Liver (tissue), 9 donors: ENCODE results near the gene XPNPEP1. TPM values are rescaled to one million over a fixed set of nuclear protein-coding genes. Genes with fewer than 3 reads are reported as not detected.

ENCODE experiments used
- DNase-seq: peaks from one replicate; pipeline ENCODE4 v3.0.0-alpha.2; 2017; ENCODE audit warnings: low spot score
- H3K27ac ChIP-seq, 2 donors: one replicate each; pipeline ENCODE4 v1.7.0; 2013; ENCODE audit warnings: inconsistent platforms in 2 of 2, low read length in 2 of 2, control low read depth in 1 of 2, low read depth in 1 of 2, mild to moderate bottlenecking in 1 of 2
- H3K27me3 ChIP-seq, 4 donors: one replicate each; pipeline versions ENCODE4 v1.6.1 to v1.7.0; 2013; ENCODE audit warnings: low read length in 3 of 4, inconsistent platforms in 1 of 4, mild to moderate bottlenecking in 1 of 4, moderate library complexity in 1 of 4; ENCODE audit not compliant: control insufficient read depth in 4 of 4, insufficient read depth in 4 of 4
- H3K36me3 ChIP-seq, 4 donors: one replicate each; pipeline versions ENCODE4 v1.6.1 to v1.7.0; 2013; ENCODE audit warnings: low read length in 3 of 4, mild to moderate bottlenecking in 3 of 4, low read depth in 1 of 4, moderate library complexity in 1 of 4; ENCODE audit not compliant: control insufficient read depth in 4 of 4, insufficient read depth in 3 of 4
- H3K4me1 ChIP-seq, 4 donors: one replicate each; pipeline versions ENCODE4 v1.6.1 to v1.7.0; 2013; ENCODE audit warnings: low read length in 3 of 4, mild to moderate bottlenecking in 3 of 4, moderate library complexity in 1 of 4; ENCODE audit not compliant: control insufficient read depth in 4 of 4, insufficient read depth in 4 of 4
- H3K4me3 ChIP-seq, 3 donors: one replicate each; pipeline versions ENCODE4 v1.6.1 to v1.7.0; 2013; ENCODE audit warnings: low read length in 3 of 3, control low read depth in 1 of 3, low read depth in 1 of 3, mild to moderate bottlenecking in 1 of 3
- H3K9ac ChIP-seq, 2 donors: one replicate each; pipeline ENCODE4 v1.7.0; 2013; ENCODE audit warnings: low read length in 2 of 2, mild to moderate bottlenecking in 2 of 2, moderate library complexity in 2 of 2, control low read depth in 1 of 2, low read depth in 1 of 2
- H3K9me3 ChIP-seq, 4 donors: one replicate each; pipeline versions ENCODE4 v1.6.1 to v1.7.0; 2013; ENCODE audit warnings: low read length in 3 of 4; ENCODE audit not compliant: control insufficient read depth in 4 of 4
- EGR1 ChIP-seq, 2 donors: IDR thresholded peaks; 2 replicates each; pipeline ENCODE4 v1.6.1; 2016 to 2018; ENCODE audit warnings: antibody characterized with exemption in 2 of 2, low read depth in 2 of 2
- FOXA1 ChIP-seq: IDR thresholded peaks from 2 replicates; pipeline ENCODE4 v1.6.1; 2016; ENCODE audit warnings: antibody characterized with exemption
- FOXA2 ChIP-seq: IDR thresholded peaks from 2 replicates; pipeline ENCODE4 v1.6.1; 2016; ENCODE audit warnings: antibody characterized with exemption
- GABPA ChIP-seq, 2 donors: IDR thresholded peaks in 1 of 2; conservative IDR thresholded peaks in 1 of 2; 2 replicates each; pipeline ENCODE4 v1.6.1; 2016; ENCODE audit warnings: antibody characterized with exemption in 2 of 2, mild to moderate bottlenecking in 1 of 2, moderate library complexity in 1 of 2
- HNF4A ChIP-seq, 2 donors: conservative IDR thresholded peaks; 2 replicates each; pipeline ENCODE4 v1.6.1; 2016; ENCODE audit warnings: antibody characterized with exemption in 2 of 2, mild to moderate bottlenecking in 2 of 2
- HNF4G ChIP-seq: IDR thresholded peaks from 2 replicates; pipeline ENCODE4 v1.6.1; 2016; ENCODE audit warnings: antibody characterized with exemption
- JUND ChIP-seq, 2 donors: IDR thresholded peaks; 2 replicates each; pipeline ENCODE4 v1.6.1; 2016; ENCODE audit warnings: antibody characterized with exemption in 2 of 2
- NR2F2 ChIP-seq: IDR thresholded peaks from 2 replicates; pipeline ENCODE4 v1.6.1; 2016; ENCODE audit warnings: antibody characterized with exemption
- RAD21 ChIP-seq, 2 donors: IDR thresholded peaks; 2 replicates each; pipeline ENCODE4 v1.6.1; 2016; ENCODE audit warnings: antibody characterized with exemption in 2 of 2, mild to moderate bottlenecking in 2 of 2
- RXRA ChIP-seq, 2 donors: IDR thresholded peaks; 2 replicates each; pipeline ENCODE4 v1.6.1; 2017 to 2018; ENCODE audit warnings: antibody characterized with exemption in 2 of 2, mild to moderate bottlenecking in 1 of 2
- SP1 ChIP-seq: IDR thresholded peaks from 2 replicates; pipeline ENCODE4 v1.6.1; 2018; ENCODE audit warnings: antibody characterized with exemption, mild to moderate bottlenecking
- TAF1 ChIP-seq: conservative IDR thresholded peaks from 2 replicates; pipeline ENCODE4 v1.6.1; 2016; ENCODE audit warnings: antibody characterized with exemption, mild to moderate bottlenecking
- YY1 ChIP-seq: IDR thresholded peaks from 2 replicates; pipeline ENCODE4 v1.6.1; 2016; ENCODE audit warnings: antibody characterized with exemption, mild to moderate bottlenecking
- WGBS: extraction: QIAGEN DNeasy Blood & Tissue Kit; methylation state at CpG from one replicate; pipeline ENCODE4 v1.1.7; 2013; 5-methylcytosine and 5-hydroxymethylcytosine counted together
- polyA plus RNA-seq, 2 donors: library from polyadenylated mRNA; stranded (reverse) in 1 of 2; unstranded in 1 of 2; fragments of 200-250 nt in 1 of 2; fragments of >200 nt in 1 of 2; fragmentation: Nextera tagmentation in 1 of 2; extraction: Ambion mirVana in 1 of 2; gene quantifications; one replicate each; pipeline versions ENCODE4 v1.2.1 to v1.2.3, GENCODE V29; 2013 to 2015
- total RNA-seq, 2 donors: library from RNA; depleted of rRNA; stranded (reverse); fragments of >200 nt; gene quantifications; one replicate each; pipeline ENCODE4 v1.2.3, GENCODE V29; 2014
- TF ChIP-seq, protein P1 (sequence below): IDR thresholded peaks from 2 replicates; pipeline ENCODE4 v1.6.1; 2016; ENCODE audit warnings: antibody characterized with exemption
- TF ChIP-seq, protein P2 (sequence below): IDR thresholded peaks from 2 replicates; pipeline ENCODE4 v1.6.1; 2016; ENCODE audit warnings: antibody characterized with exemption
- TF ChIP-seq, protein P3 (sequence below): IDR thresholded peaks from 2 replicates; pipeline ENCODE4 v1.6.1; 2016; ENCODE audit warnings: antibody characterized with exemption, mild to moderate bottlenecking
- TF ChIP-seq, protein P4 (sequence below): IDR thresholded peaks from 2 replicates; pipeline ENCODE4 v1.6.1; 2016; ENCODE audit warnings: antibody characterized with exemption
- TF ChIP-seq, protein P5 (sequence below): fragments of 150-350 bp; IDR thresholded peaks from 2 replicates; pipeline ENCODE4 v1.5.1; 2017; ENCODE audit warnings: improper control_type of control experiment, low read depth, low read length; ENCODE audit not compliant: missing input control
- donor health status: healthy.
- donor health status: healthy.
- donor health status: healthy.
- donor health status: healthy.
- donor health status: healthy.

Gene XPNPEP1
- total and polyA plus RNA-seq, 4 donors: 9.1 to 38.1 (median 27.3) TPM

DNA sequence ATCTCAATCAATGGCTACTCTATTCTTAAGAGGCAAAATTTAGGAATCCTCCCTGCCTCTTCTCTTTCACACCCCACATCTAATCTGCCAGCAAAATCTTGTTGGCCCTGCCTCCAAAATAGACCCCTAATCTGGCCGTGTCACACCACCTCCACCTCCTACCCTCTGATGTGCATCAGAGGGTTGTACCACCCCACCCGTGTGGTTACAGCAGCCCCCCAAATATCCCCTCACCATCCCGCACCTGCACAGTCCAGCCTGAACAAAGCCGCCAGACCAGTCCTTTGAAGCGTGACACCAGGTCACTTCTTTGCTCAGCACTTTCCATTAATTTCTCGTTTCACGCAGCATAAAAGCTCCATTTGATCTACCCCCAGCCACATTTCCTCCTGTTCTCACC, 776 bp upstream of the XPNPEP1 start:
- no peak for DNase-seq
- Histone ChIP-seq H3K4me1 (peaks cover 0 to 9% (median 4%) of the 10 kb centered on the region in 4 donors), H3K9me3 (no peaks in the 10 kb centered on the region), H3K36me3 (no peaks in the 10 kb centered on the region), H3K27ac (no peak overlapping the region), H3K27me3 (no peaks in the 10 kb centered on the region), H3K9ac (no peak overlapping the region), H3K4me3 (peak overlapping the region in 1 of 3 donors; percentile 95)
- 97% methylated on average over 7 of the region's 7 CpGs for WGBS
- no peak for TF ChIP-seq TAF1
- TF ChIP-seq FOXA2: no peak
- TF ChIP-seq YY1: no peak
- no peak for TF ChIP-seq HNF4A (conservative IDR thresholded peaks at IDR 0.05)
- TF ChIP-seq, protein P1, sequence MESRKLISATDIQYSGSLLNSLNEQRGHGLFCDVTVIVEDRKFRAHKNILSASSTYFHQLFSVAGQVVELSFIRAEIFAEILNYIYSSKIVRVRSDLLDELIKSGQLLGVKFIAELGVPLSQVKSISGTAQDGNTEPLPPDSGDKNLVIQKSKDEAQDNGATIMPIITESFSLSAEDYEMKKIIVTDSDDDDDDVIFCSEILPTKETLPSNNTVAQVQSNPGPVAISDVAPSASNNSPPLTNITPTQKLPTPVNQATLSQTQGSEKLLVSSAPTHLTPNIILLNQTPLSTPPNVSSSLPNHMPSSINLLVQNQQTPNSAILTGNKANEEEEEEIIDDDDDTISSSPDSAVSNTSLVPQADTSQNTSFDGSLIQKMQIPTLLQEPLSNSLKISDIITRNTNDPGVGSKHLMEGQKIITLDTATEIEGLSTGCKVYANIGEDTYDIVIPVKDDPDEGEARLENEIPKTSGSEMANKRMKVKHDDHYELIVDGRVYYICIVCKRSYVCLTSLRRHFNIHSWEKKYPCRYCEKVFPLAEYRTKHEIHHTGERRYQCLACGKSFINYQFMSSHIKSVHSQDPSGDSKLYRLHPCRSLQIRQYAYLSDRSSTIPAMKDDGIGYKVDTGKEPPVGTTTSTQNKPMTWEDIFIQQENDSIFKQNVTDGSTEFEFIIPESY: no peak
- TF ChIP-seq NR2F2: no peak
- TF ChIP-seq, protein P2, sequence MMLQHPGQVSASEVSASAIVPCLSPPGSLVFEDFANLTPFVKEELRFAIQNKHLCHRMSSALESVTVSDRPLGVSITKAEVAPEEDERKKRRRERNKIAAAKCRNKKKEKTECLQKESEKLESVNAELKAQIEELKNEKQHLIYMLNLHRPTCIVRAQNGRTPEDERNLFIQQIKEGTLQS: no peak

DNA sequence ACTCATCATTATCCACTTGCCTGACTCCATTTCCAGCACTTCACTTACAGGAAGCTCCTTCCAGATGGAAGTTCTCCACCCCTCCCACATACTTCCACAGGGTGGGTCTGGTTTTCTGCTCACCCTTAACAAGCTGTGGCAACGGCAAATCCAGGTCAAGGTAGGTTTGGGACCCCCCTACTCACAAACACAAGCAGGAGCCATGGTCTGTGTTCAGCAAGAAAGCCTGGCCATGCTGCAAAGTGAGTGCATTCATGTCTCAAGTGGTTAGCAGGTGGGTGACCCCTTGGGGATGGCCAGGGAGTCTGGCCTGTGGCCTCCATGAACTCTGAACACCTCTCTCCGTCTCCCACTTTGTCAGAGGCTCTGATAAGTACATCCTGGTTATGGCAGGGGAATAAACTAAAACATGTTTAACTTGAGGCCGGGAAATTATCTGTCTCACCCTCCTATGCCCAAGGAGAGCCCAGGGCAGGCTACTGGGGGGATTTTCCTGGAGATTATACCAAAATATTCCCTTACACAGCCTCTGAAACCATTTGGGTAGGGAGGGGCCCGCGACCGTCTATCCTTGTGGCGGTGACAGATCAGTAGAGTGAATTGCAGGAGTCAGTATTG, 844 bp downstream of the XPNPEP1 start:
- Histone ChIP-seq H3K9me3 (no peaks in the 10 kb centered on the region), H3K9ac (peak overlapping the region; percentile 86 to 93), H3K36me3 (no peaks in the 10 kb centered on the region), H3K27me3 (no peaks in the 10 kb centered on the region), H3K4me1 (peaks cover 0 to 9% (median 4%) of the 10 kb centered on the region in 4 donors), H3K4me3 (peak overlapping the region; percentile 87 to 95 (median 87)), H3K27ac (peak overlapping the region; percentile 87 to 94)
- WGBS: 21% methylated on average over 7 of the region's 7 CpGs
- TF ChIP-seq FOXA1 (no peak), RAD21 (IDR thresholded peaks at IDR 0.05) (no peak)
- DNase-seq: no peak

DNA sequence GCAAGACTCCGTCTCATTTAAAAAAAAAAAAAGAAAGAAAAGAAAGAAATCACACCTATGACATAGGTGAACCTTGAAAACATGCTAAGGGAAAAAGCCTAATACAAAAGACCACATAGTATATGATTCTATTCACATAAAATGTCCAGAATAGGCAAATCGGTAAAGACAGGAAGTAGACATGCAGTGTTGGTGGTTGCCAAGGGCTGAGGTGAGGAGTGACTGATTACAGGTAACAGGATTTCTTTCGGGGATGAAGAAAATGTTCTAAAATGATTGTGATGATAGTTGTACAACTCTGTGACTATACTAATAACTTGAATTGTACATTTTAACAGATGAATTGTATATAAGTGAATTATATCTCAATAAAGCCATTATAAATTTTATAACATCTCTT, 3.3 kb downstream of the XPNPEP1 start:
- Histone ChIP-seq H3K27ac (no peak overlapping the region), H3K9me3 (no peaks in the 10 kb centered on the region), H3K36me3 (no peaks in the 10 kb centered on the region), H3K4me1 (peaks cover 5 to 11% (median 7%) of the 10 kb centered on the region in 4 donors), H3K4me3 (no peak overlapping the region), H3K27me3 (no peaks in the 10 kb centered on the region), H3K9ac (no peak overlapping the region)
- 88% methylated on average over 3 of the region's 3 CpGs for WGBS
- DNase-seq: no peak
- no peak for TF ChIP-seq TAF1
- TF ChIP-seq HNF4A (conservative IDR thresholded peaks at IDR 0.05): no peak
- TF ChIP-seq, protein P1: no peak
- TF ChIP-seq GABPA (IDR thresholded peaks at IDR 0.05 in 1 of 2, conservative IDR thresholded peaks at IDR 0.05 in 1 of 2): no peak
- TF ChIP-seq, protein P3, sequence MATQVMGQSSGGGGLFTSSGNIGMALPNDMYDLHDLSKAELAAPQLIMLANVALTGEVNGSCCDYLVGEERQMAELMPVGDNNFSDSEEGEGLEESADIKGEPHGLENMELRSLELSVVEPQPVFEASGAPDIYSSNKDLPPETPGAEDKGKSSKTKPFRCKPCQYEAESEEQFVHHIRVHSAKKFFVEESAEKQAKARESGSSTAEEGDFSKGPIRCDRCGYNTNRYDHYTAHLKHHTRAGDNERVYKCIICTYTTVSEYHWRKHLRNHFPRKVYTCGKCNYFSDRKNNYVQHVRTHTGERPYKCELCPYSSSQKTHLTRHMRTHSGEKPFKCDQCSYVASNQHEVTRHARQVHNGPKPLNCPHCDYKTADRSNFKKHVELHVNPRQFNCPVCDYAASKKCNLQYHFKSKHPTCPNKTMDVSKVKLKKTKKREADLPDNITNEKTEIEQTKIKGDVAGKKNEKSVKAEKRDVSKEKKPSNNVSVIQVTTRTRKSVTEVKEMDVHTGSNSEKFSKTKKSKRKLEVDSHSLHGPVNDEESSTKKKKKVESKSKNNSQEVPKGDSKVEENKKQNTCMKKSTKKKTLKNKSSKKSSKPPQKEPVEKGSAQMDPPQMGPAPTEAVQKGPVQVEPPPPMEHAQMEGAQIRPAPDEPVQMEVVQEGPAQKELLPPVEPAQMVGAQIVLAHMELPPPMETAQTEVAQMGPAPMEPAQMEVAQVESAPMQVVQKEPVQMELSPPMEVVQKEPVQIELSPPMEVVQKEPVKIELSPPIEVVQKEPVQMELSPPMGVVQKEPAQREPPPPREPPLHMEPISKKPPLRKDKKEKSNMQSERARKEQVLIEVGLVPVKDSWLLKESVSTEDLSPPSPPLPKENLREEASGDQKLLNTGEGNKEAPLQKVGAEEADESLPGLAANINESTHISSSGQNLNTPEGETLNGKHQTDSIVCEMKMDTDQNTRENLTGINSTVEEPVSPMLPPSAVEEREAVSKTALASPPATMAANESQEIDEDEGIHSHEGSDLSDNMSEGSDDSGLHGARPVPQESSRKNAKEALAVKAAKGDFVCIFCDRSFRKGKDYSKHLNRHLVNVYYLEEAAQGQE: no peak
- no peak for TF ChIP-seq YY1
- TF ChIP-seq, protein P4, sequence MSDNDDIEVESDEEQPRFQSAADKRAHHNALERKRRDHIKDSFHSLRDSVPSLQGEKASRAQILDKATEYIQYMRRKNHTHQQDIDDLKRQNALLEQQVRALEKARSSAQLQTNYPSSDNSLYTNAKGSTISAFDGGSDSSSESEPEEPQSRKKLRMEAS: no peak
- no peak for TF ChIP-seq RXRA (IDR thresholded peaks at IDR 0.05)
- no peak for TF ChIP-seq SP1
- no peak for TF ChIP-seq NR2F2
- TF ChIP-seq, protein P5, sequence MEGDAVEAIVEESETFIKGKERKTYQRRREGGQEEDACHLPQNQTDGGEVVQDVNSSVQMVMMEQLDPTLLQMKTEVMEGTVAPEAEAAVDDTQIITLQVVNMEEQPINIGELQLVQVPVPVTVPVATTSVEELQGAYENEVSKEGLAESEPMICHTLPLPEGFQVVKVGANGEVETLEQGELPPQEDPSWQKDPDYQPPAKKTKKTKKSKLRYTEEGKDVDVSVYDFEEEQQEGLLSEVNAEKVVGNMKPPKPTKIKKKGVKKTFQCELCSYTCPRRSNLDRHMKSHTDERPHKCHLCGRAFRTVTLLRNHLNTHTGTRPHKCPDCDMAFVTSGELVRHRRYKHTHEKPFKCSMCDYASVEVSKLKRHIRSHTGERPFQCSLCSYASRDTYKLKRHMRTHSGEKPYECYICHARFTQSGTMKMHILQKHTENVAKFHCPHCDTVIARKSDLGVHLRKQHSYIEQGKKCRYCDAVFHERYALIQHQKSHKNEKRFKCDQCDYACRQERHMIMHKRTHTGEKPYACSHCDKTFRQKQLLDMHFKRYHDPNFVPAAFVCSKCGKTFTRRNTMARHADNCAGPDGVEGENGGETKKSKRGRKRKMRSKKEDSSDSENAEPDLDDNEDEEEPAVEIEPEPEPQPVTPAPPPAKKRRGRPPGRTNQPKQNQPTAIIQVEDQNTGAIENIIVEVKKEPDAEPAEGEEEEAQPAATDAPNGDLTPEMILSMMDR: no peak
- no peak for TF ChIP-seq JUND (IDR thresholded peaks at IDR 0.05)
- no peak for TF ChIP-seq FOXA1
- TF ChIP-seq RAD21 (IDR thresholded peaks at IDR 0.05): no peak
- no peak for TF ChIP-seq HNF4G
- no peak for TF ChIP-seq EGR1 (IDR thresholded peaks at IDR 0.05; ENCODE audit: low read depth in 2 of 2)
- TF ChIP-seq FOXA2: no peak
